Keratinocyte (primary cell): ENCODE data around the gene RBL1.

ENCODE experiments used
- CTCF ChIP-seq, 3 experiments: IDR thresholded peaks in 1 of 3; conservative IDR thresholded peaks in 1 of 3; optimal IDR thresholded peaks in 1 of 3; 2 replicates in 2 of 3; 3 replicates in 1 of 3; pipeline versions ENCODE3 to v1.5.1; 2011; ENCODE audit warnings: low read length in 3 of 3, mild to moderate bottlenecking in 3 of 3, moderate library complexity in 2 of 3, control low read depth in 1 of 3, inconsistent platforms in 1 of 3; ENCODE audit not compliant: insufficient read depth in 2 of 3; ENCODE audit errors: extremely low read depth in 1 of 3
- EZH2 ChIP-seq: IDR thresholded peaks from one replicate; pipeline ENCODE4 v1.6.1; 2012; ENCODE audit warnings: inconsistent platforms, mild to moderate bottlenecking, low read length, moderate library complexity

- TF ChIP-seq CTCF (optimal IDR thresholded peaks at IDR 0.05 in 1 of 3, IDR thresholded peaks at IDR 0.05 in 1 of 3, conservative IDR thresholded peaks at IDR 0.05 in 1 of 3; ENCODE audit: extremely low read depth in 1 of 3, insufficient read depth in 2 of 3, low read length in 3 of 3) (no peak), EZH2 (no peak)
Observed at GRCh38 chr20:37120497-37120896, 24.7 kb upstream of the RBL1 start.
